WTC11 (cell line): Measurements from ENCODE around the gene EME1. TPM values are rescaled to one million over a fixed set of nuclear protein-coding genes. Genes with fewer than 3 reads are reported as not detected.

ENCODE experiments used
- ATAC-seq: fragments of 200-7000 bp; cut with Tn5 transposase; 2 replicates; pipeline ENCODE4 v1.10.0; 2021; ENCODE audit warnings: mild to moderate bottlenecking, moderate library complexity
- CTCF ChIA-PET: fragments of 300-600 bp; sonication (Branson Sonifier 250); formaldehyde crosslinking; loops from one replicate; lab custom pipeline; 2021; ENCODE audit warnings: antibody characterized with exemption; lab: Charles Lee
- POLR2A ChIA-PET: fragments of 350-600 bp; sonication (Branson Sonifier 250); formaldehyde crosslinking; loops from one replicate; lab custom pipeline; 2021; ENCODE audit warnings: antibody characterized with exemption; lab: Charles Lee
- DNase-seq: peaks from one replicate; pipeline ENCODE4 v3.0.0; 2021; ENCODE audit warnings: low spot score
- H3K27ac Mint-ChIP-seq: 2 replicates; pipeline ENCODE4 v1.8.0; 2021; ENCODE audit warnings: mixed read lengths
- H3K27me3 Mint-ChIP-seq: 2 replicates; pipeline ENCODE4 v1.8.0; 2021; ENCODE audit warnings: low read depth, mild to moderate bottlenecking, moderate library complexity, mixed read lengths
- H3K36me3 Mint-ChIP-seq: 2 replicates; pipeline ENCODE4 v1.8.0; 2021; ENCODE audit warnings: mixed read lengths
- H3K4me1 Mint-ChIP-seq: 2 replicates; pipeline ENCODE4 v1.8.0; 2022; ENCODE audit warnings: mixed read lengths
- H3K4me3 Mint-ChIP-seq: 2 replicates; pipeline ENCODE4 v1.8.0; 2021; ENCODE audit warnings: mild to moderate bottlenecking, moderate library complexity, mixed read lengths
- H3K9me3 Mint-ChIP-seq: 2 replicates; pipeline ENCODE4 v1.8.0; 2021; ENCODE audit warnings: mixed read lengths
- AR ChIP-seq: fragments of 250-450 bp; sonication (Bioruptor Pico); IDR thresholded peaks from 2 replicates; pipeline ENCODE4 v1.9.0; 2021; ENCODE audit warnings: mild to moderate bottlenecking
- EMX1 ChIP-seq: fragments of 250-450 bp; sonication (Bioruptor Pico); IDR thresholded peaks from 2 replicates; pipeline ENCODE4 v1.8.0; 2021; ENCODE audit warnings: mild to moderate bottlenecking
- ESRRA ChIP-seq: sonication (generic); formaldehyde crosslinking; IDR thresholded peaks from 2 replicates; pipeline ENCODE4 v1.8.1; 2022; ENCODE audit warnings: mild to moderate bottlenecking, missing genetic modification reagents, borderline replicate concordance
- FOXP4 ChIP-seq: sonication (generic); formaldehyde crosslinking; IDR thresholded peaks from 2 replicates; pipeline ENCODE4 v1.8.0; 2022; ENCODE audit warnings: mild to moderate bottlenecking, missing genetic modification reagents
- JAZF1 ChIP-seq: fragments of 250-450 bp; sonication (Bioruptor Pico); IDR thresholded peaks from 2 replicates; pipeline ENCODE4 v1.9.0; 2021; ENCODE audit warnings: moderate library complexity, mild to moderate bottlenecking, inconsistent platforms
- KAT7 ChIP-seq: sonication (generic); formaldehyde crosslinking; IDR thresholded peaks from 2 replicates; pipeline ENCODE4 v1.8.1; 2023; ENCODE audit warnings: missing genetic modification reagents, mild to moderate bottlenecking, borderline replicate concordance
- NFYB ChIP-seq: sonication (generic); formaldehyde crosslinking; conservative IDR thresholded peaks from 2 replicates; pipeline ENCODE4 v1.8.0; 2022; ENCODE audit warnings: low read depth, missing genetic modification reagents
- NR2C2 ChIP-seq: sonication (generic); formaldehyde crosslinking; IDR thresholded peaks from 2 replicates; pipeline ENCODE4 v1.8.0; 2022; ENCODE audit warnings: mild to moderate bottlenecking, missing genetic modification reagents
- NR3C1 ChIP-seq: sonication (generic); formaldehyde crosslinking; conservative IDR thresholded peaks from 2 replicates; pipeline ENCODE4 v1.8.1; 2023; ENCODE audit warnings: low read depth, mild to moderate bottlenecking, missing genetic modification reagents
- SMAD3 ChIP-seq: sonication (generic); formaldehyde crosslinking; IDR thresholded peaks from 2 replicates; pipeline ENCODE4 v1.8.0; 2022; ENCODE audit warnings: missing genetic modification reagents, mild to moderate bottlenecking, borderline replicate concordance
- SMAD4 ChIP-seq: sonication (generic); formaldehyde crosslinking; IDR thresholded peaks from 2 replicates; pipeline ENCODE4 v1.8.0; 2022; ENCODE audit warnings: mild to moderate bottlenecking, missing genetic modification reagents
- TCF7 ChIP-seq: sonication (generic); formaldehyde crosslinking; IDR thresholded peaks from 2 replicates; pipeline ENCODE4 v1.8.0; 2022; ENCODE audit warnings: mild to moderate bottlenecking, low read depth, missing genetic modification reagents, moderate library complexity
- ZNF423 ChIP-seq: fragments of 250-450 bp; sonication (Bioruptor Pico); IDR thresholded peaks from 2 replicates; pipeline ENCODE4 v2.1.2; 2022; ENCODE audit warnings: mild to moderate bottlenecking, moderate library complexity
- total RNA-seq: library from RNA; stranded (reverse); gene quantifications from 3 replicates; pipeline ENCODE4 v1.2.3, GENCODE V29; 2021
- TF ChIP-seq, protein P1 (sequence below): sonication (generic); formaldehyde crosslinking; IDR thresholded peaks from 2 replicates; pipeline ENCODE4 v1.8.1; 2023; ENCODE audit warnings: mild to moderate bottlenecking, missing genetic modification reagents, borderline replicate concordance
- TF ChIP-seq, protein P2 (sequence below): fragments of 250-450 bp; sonication (Bioruptor Pico); conservative IDR thresholded peaks from 2 replicates; pipeline ENCODE4 v1.9.0; 2021; ENCODE audit warnings: mild to moderate bottlenecking
- TF ChIP-seq, protein P3 (sequence below): sonication (generic); formaldehyde crosslinking; IDR thresholded peaks from 2 replicates; pipeline ENCODE4 v1.8.1; 2023; ENCODE audit warnings: mild to moderate bottlenecking, missing genetic modification reagents, moderate library complexity

The EME1 gene
- total RNA-seq, 1 experiment from 2014 or later, result 24.9 TPM

DNA sequence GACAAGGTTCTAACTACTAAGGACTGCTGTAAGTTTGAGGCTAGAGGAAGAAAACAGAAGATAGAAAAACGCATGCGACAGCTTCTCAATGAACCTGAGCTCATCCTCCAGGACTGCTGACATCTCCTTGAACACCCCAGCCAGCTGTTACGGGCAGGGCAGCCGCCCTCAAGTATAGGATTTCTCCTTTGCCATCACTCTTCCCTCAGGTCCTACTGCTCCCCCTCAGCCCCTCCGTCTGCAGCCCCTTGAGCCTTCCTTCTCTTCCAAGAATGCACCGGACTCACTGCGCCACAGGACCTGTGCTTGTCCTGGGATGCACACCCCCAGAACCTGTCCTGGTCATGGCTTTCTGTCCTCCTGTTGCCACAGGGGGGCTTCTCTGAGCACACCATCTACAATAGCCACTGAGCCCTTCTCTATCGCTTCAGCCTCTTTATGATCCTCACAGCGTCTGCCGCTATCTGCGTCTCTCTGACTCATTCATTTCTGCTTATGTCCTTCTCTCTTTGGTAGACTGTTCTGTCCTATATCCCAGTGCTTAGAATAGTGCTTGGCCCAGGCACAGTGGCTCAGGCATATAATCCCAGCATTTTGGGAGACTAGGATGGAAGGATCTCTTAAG lies 42.8 kb upstream of the EME1 start:
- H3K27ac Mint-ChIP-seq, result no peak overlapping the region
- TF ChIP-seq SMAD4 (CRISPR knock-in tag) (no peak), ESRRA (CRISPR knock-in tag) (no peak), EMX1 (CRISPR knock-in tag) (no peak), NR2C2 (CRISPR knock-in tag) (no peak), JAZF1 (CRISPR knock-in tag) (no peak), TCF7 (CRISPR knock-in tag) (no peak), NFYB (no peak), KAT7 (no peak), NR3C1 (no peak), SMAD3 (no peak), ZNF423 (no peak), FOXP4 (CRISPR knock-in tag) (no peak), AR (CRISPR knock-in tag) (no peak)
- TF ChIP-seq, protein P1, sequence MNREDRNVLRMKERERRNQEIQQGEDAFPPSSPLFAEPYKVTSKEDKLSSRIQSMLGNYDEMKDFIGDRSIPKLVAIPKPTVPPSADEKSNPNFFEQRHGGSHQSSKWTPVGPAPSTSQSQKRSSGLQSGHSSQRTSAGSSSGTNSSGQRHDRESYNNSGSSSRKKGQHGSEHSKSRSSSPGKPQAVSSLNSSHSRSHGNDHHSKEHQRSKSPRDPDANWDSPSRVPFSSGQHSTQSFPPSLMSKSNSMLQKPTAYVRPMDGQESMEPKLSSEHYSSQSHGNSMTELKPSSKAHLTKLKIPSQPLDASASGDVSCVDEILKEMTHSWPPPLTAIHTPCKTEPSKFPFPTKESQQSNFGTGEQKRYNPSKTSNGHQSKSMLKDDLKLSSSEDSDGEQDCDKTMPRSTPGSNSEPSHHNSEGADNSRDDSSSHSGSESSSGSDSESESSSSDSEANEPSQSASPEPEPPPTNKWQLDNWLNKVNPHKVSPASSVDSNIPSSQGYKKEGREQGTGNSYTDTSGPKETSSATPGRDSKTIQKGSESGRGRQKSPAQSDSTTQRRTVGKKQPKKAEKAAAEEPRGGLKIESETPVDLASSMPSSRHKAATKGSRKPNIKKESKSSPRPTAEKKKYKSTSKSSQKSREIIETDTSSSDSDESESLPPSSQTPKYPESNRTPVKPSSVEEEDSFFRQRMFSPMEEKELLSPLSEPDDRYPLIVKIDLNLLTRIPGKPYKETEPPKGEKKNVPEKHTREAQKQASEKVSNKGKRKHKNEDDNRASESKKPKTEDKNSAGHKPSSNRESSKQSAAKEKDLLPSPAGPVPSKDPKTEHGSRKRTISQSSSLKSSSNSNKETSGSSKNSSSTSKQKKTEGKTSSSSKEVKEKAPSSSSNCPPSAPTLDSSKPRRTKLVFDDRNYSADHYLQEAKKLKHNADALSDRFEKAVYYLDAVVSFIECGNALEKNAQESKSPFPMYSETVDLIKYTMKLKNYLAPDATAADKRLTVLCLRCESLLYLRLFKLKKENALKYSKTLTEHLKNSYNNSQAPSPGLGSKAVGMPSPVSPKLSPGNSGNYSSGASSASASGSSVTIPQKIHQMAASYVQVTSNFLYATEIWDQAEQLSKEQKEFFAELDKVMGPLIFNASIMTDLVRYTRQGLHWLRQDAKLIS (CRISPR knock-in tag), result no peak
- TF ChIP-seq, protein P2, sequence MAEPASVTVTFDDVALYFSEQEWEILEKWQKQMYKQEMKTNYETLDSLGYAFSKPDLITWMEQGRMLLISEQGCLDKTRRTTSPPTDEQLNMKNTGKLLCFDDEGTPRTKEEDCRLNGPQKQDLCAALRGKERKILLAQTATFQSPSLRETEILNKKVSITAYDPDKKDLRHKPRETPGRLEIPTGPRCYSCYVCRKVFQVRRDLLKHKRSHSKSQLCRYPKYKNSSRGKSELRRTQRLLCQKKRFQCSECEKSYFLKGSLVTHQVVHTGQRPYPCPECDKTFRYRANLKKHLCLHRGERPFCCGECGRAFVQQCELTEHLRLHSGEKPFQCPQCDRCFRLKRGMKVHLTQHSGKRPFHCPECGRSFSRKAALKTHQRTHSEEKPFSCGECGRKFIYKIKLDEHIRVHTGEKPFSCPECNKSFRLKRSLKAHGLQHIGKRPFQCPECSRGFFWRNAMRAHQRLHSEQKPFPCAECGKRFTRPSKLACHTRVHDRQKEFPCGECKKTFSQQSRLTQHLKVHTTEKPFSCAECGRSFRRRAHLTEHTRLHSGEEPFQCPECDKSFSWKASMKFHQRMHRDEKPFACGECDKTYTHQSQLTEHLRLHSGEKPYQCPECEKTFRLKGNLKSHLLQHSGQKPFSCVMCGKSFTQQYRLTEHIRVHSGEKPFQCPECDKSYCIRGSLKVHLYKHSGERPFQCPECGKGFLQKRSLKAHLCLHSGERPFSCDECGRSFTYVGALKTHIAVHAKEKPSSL, result no peak
- TF ChIP-seq, protein P3, sequence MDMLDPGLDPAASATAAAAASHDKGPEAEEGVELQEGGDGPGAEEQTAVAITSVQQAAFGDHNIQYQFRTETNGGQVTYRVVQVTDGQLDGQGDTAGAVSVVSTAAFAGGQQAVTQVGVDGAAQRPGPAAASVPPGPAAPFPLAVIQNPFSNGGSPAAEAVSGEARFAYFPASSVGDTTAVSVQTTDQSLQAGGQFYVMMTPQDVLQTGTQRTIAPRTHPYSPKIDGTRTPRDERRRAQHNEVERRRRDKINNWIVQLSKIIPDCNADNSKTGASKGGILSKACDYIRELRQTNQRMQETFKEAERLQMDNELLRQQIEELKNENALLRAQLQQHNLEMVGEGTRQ (CRISPR knock-in tag), result no peak
- peaks cover 17% of the 10 kb centered on the region for H3K4me1 Mint-ChIP-seq
- no peaks in the 10 kb centered on the region for H3K36me3 Mint-ChIP-seq
- H3K9me3 Mint-ChIP-seq, result no peaks in the 10 kb centered on the region
- ChIA-PET POLR2A (no interaction called here), CTCF (interaction anchor here (1.4 to 2.1 kb wide), 4 partner anchors 130 to 251 kb away, joined by 3 to 10 read pairs (median 4); no protein-coding TSS in a partner anchor)
- H3K4me3 Mint-ChIP-seq, result no peak overlapping the region
- DNase-seq (no peak), ATAC-seq (no peak)
- no peaks in the 10 kb centered on the region for H3K27me3 Mint-ChIP-seq
